HepG2 (cell line): ENCODE measurements around the gene AP3B2. TPM values are rescaled to one million over a fixed set of nuclear protein-coding genes. Genes with fewer than 3 reads are reported as not detected.

ENCODE experiments used
- HDAC6 ChIP-seq: fragments of 200-600 bp; sonication (generic); IDR thresholded peaks from 2 replicates; pipeline ENCODE4 v1.7.0; 2017; ENCODE audit warnings: mild to moderate bottlenecking, antibody characterized with exemption, low read length, low read depth
- KDM1A ChIP-seq: IDR thresholded peaks from 2 replicates; pipeline ENCODE4 v1.6.1; 2016; ENCODE audit warnings: missing compliant biosample characterization
- KDM6A ChIP-seq: IDR thresholded peaks from 2 replicates; pipeline ENCODE4 v1.6.1; 2016; ENCODE audit warnings: low read depth
- MAFG ChIP-seq: sonication (generic); formaldehyde crosslinking; IDR thresholded peaks from 2 replicates; pipeline ENCODE4 v1.5.1; 2020; ENCODE audit warnings: mild to moderate bottlenecking, missing genetic modification reagents
- MED13 ChIP-seq: sonication (generic); formaldehyde crosslinking; IDR thresholded peaks from 2 replicates; pipeline ENCODE4 v1.5.0; 2020; ENCODE audit warnings: missing genetic modification reagents
- MXD4 ChIP-seq: IDR thresholded peaks from 2 replicates; pipeline ENCODE4 v1.6.1; 2016; ENCODE audit warnings: mild to moderate bottlenecking, missing biosample characterization, missing genetic modification reagents
- POLR2AphosphoS2 ChIP-seq: IDR thresholded peaks from 2 replicates; pipeline ENCODE4 v1.6.1; 2011; ENCODE audit warnings: low read depth, low read length, improper control_type of control experiment
- PRDM15 ChIP-seq: sonication (generic); formaldehyde crosslinking; IDR thresholded peaks from 2 replicates; pipeline ENCODE4 v1.4.0; 2020; ENCODE audit warnings: missing genetic modification reagents
- PRDM4 ChIP-seq: sonication (generic); formaldehyde crosslinking; IDR thresholded peaks from 2 replicates; pipeline ENCODE4 v1.9.0; 2021; ENCODE audit warnings: missing genetic modification reagents, borderline replicate concordance
- SOX13 ChIP-seq, 3 experiments: fragments of 450-650 bp in 1 of 3; sonication (generic) in 1 of 3; formaldehyde crosslinking in 1 of 3; IDR thresholded peaks in 2 of 3; conservative IDR thresholded peaks in 1 of 3; 2 replicates each; pipeline versions ENCODE4 v1.5.0 to v1.6.1; 2016 to 2020; ENCODE audit warnings: antibody characterized with exemption in 1 of 3, mild to moderate bottlenecking in 1 of 3, missing compliant biosample characterization in 1 of 3, missing genetic modification reagents in 1 of 3, moderate library complexity in 1 of 3
- SP1 ChIP-seq, 2 experiments: fragments of 450-650 bp in 1 of 2; sonication (generic) in 1 of 2; formaldehyde crosslinking in 1 of 2; IDR thresholded peaks; 2 replicates each; pipeline versions ENCODE4 v1.4.0 to v1.6.1; 2016 to 2020; ENCODE audit warnings: missing genetic modification reagents in 1 of 2
- SRSF4 ChIP-seq: fragments of 200-400 bp; formaldehyde crosslinking; IDR thresholded peaks from one replicate; pipeline ENCODE4 v1.6.1; 2018; ENCODE audit warnings: mild to moderate bottlenecking, low read depth, low read length, moderate library complexity; ENCODE audit not compliant: poor library complexity, severe bottlenecking
- YY1 ChIP-seq: IDR thresholded peaks from 2 replicates; pipeline ENCODE4 v1.6.1; 2011; ENCODE audit warnings: low read length, low read depth, moderate library complexity, mild to moderate bottlenecking; ENCODE audit not compliant: insufficient read depth, insufficient replicate concordance
- ZMYM2 ChIP-seq: sonication (generic); formaldehyde crosslinking; IDR thresholded peaks from 2 replicates; pipeline ENCODE4 v1.8.0; 2022; ENCODE audit warnings: mild to moderate bottlenecking, missing genetic modification reagents
- ZNF441 ChIP-seq: sonication (generic); formaldehyde crosslinking; IDR thresholded peaks from 2 replicates; pipeline ENCODE4 v1.7.0; 2021; ENCODE audit warnings: missing genetic modification reagents, borderline replicate concordance
- ZNF460 ChIP-seq: sonication (generic); formaldehyde crosslinking; IDR thresholded peaks from 2 replicates; pipeline ENCODE4 v1.5.1; 2020; ENCODE audit warnings: missing genetic modification reagents, mild to moderate bottlenecking, borderline replicate concordance
- ZNF468 ChIP-seq: sonication (generic); formaldehyde crosslinking; IDR thresholded peaks from 2 replicates; pipeline ENCODE4 v1.8.0; 2022; ENCODE audit warnings: mild to moderate bottlenecking, moderate library complexity, missing genetic modification reagents
- ZNF543 ChIP-seq: sonication (generic); formaldehyde crosslinking; IDR thresholded peaks from 2 replicates; pipeline ENCODE4 v1.4.0; 2020; ENCODE audit warnings: mild to moderate bottlenecking, missing genetic modification reagents
- ZNF577 ChIP-seq: sonication (generic); formaldehyde crosslinking; IDR thresholded peaks from 2 replicates; pipeline ENCODE4 v1.4.0; 2020; ENCODE audit warnings: mild to moderate bottlenecking, low read depth, missing genetic modification reagents, borderline replicate concordance
- ZNF747 ChIP-seq: sonication (generic); formaldehyde crosslinking; IDR thresholded peaks from 2 replicates; pipeline ENCODE4 v1.8.1; 2023; ENCODE audit warnings: missing genetic modification reagents, mild to moderate bottlenecking, borderline replicate concordance
- ZSCAN25 ChIP-seq: sonication (generic); formaldehyde crosslinking; IDR thresholded peaks from 2 replicates; pipeline ENCODE4 v1.8.0; 2022; ENCODE audit warnings: mild to moderate bottlenecking, missing genetic modification reagents
- polyA plus RNA-seq, 8 experiments: library from polyadenylated mRNA; depleted of rRNA in 3 of 8; stranded (reverse) in 7 of 8; unstranded in 1 of 8; fragments of >200 nt; fragmentation: Illumina TruSeq in 4 of 8; extraction: Trizol in 4 of 8; gene quantifications; 2 replicates each; pipeline versions ENCODE4 v1.2.1 to v1.2.3, GENCODE V29; 2011 to 2016; ENCODE audit warnings: low read depth in 4 of 8, missing spikeins in 1 of 8, mixed read lengths in 1 of 8; ENCODE audit not compliant: insufficient read depth in 1 of 8
- total RNA-seq, 5 experiments: library from RNA; depleted of rRNA; stranded (reverse); fragments of >200 nt; fragmentation: Illumina TruSeq; extraction: Trizol; gene quantifications; 2 replicates each; pipeline ENCODE4 v1.2.3, GENCODE V29; 2016; ENCODE audit warnings: low read depth in 1 of 5

Gene AP3B2
- total and polyA plus RNA-seq, 2 of the 13 experiments (the other 11 are each of a cell fraction or from before 2014, with no cell fraction given): not detected

- TF ChIP-seq HDAC6 (no peak), MED13 (no peak), SOX13 (IDR thresholded peaks at IDR 0.05) (no peak), SOX13 (CRISPR knock-in tag; conservative IDR thresholded peaks at IDR 0.05 in 1 of 2, IDR thresholded peaks at IDR 0.05 in 1 of 2) (peak in 1 of 2 experiments; percentile 10; a peak in 1 of 4 replicates), ZNF441 (CRISPR knock-in tag) (peak; percentile 93), POLR2AphosphoS2 (no peak), ZNF460 (CRISPR knock-in tag) (no peak), SRSF4 (no peak), ZMYM2 (CRISPR knock-in tag) (no peak), MXD4 (CRISPR knock-in tag) (peak; percentile 50; the same call in 1 of the 2 replicates), YY1 (peak; percentile 37), ZNF577 (CRISPR knock-in tag) (no peak), ZSCAN25 (CRISPR knock-in tag) (0 out of 2 replicates have a peak, but pooled peaks have one; percentile 10), PRDM4 (CRISPR knock-in tag) (no peak), PRDM15 (peak; percentile 56; the same call in 1 of the 2 replicates), KDM6A (no peak), KDM1A (CRISPR knock-in tag) (no peak), MAFG (no peak), SP1 (IDR thresholded peaks at IDR 0.05) (no peak), SP1 (CRISPR knock-in tag; IDR thresholded peaks at IDR 0.05) (0 out of 2 replicates have a peak, but pooled peaks have one; percentile 29), ZNF543 (CRISPR knock-in tag) (0 out of 2 replicates have a peak, but pooled peaks have one; percentile 35), ZNF747 (CRISPR knock-in tag) (no peak), ZNF468 (CRISPR knock-in tag) (no peak)
These were observed at the start of gene AP3B2 (continued) for GRCh38 chr15:82709421-82710207.
